NCI-H82 (cell line): ENCODE data around the gene CRYL1.

Experiments
- DNase-seq: peaks from one replicate; lab custom pipeline; 2025; lab: John Stamatoyannopoulos, UW

Gene CRYL1

GRCh38 chr13:20528452-20528851, 2.8 kb upstream of the CRYL1 start:
- DNase-seq = no peak

- peak; percentile 31 for DNase-seq
These were observed 1.0 kb upstream of the CRYL1 start for GRCh38 chr13:20526664-20527063.

- peak; percentile 64 for DNase-seq
These were observed 485 bp downstream of the CRYL1 start for GRCh38 chr13:20525144-20525600.

GRCh38 chr13:20521364-20522115, 4.1 kb downstream of the CRYL1 start:
- DNase-seq = no peak

GRCh38 chr13:20519875-20520274, 5.8 kb downstream of the CRYL1 start:
- no peak for DNase-seq

GRCh38 chr13:20518660-20519100, 7.0 kb downstream of the CRYL1 start:
- no peak for DNase-seq

- DNase-seq = no peak
These were observed 10.8 kb downstream of the CRYL1 start for GRCh38 chr13:20514866-20515265.

GRCh38 chr13:20513466-20513995, 12.1 kb downstream of the CRYL1 start:
- no peak for DNase-seq

GRCh38 chr13:20512042-20512683, 13.5 kb downstream of the CRYL1 start:
- peak; percentile 50 for DNase-seq

- no peak for DNase-seq
These were observed 19.0 kb downstream of the CRYL1 start for GRCh38 chr13:20506696-20507095.

- no peak for DNase-seq
These were observed 20.0 kb downstream of the CRYL1 start for GRCh38 chr13:20505405-20506366.

- no peak for DNase-seq
These were observed 22.3 kb downstream of the CRYL1 start for GRCh38 chr13:20503088-20504083.

- DNase-seq = no peak
These were observed 24.1 kb downstream of the CRYL1 start for GRCh38 chr13:20501592-20501991.

- DNase-seq = no peak
These were observed 24.5 kb downstream of the CRYL1 start for GRCh38 chr13:20501120-20501519.

GRCh38 chr13:20499986-20500385, 25.7 kb downstream of the CRYL1 start:
- DNase-seq = no peak

GRCh38 chr13:20498659-20499058, 27.0 kb downstream of the CRYL1 start:
- DNase-seq = no peak

- no peak for DNase-seq
These were observed 27.5 kb downstream of the CRYL1 start for GRCh38 chr13:20498129-20498528.

- DNase-seq = peak; percentile 35
These were observed 28.5 kb downstream of the CRYL1 start for GRCh38 chr13:20497006-20497775.

- peak; percentile 89 for DNase-seq
These were observed 30.3 kb downstream of the CRYL1 start for GRCh38 chr13:20495087-20496023.
